Vagina (tissue), 2 donors: ENCODE data around the gene ICOSLG. TPM values are rescaled to one million over a fixed set of nuclear protein-coding genes. Genes with fewer than 3 reads are reported as not detected.
"Not testable (repeated sequence)": the region's sequence is repeated elsewhere in the genome, so short reads cannot be mapped to it uniquely, and the experiment has no call there.

ENCODE experiments used
- DNase-seq, 2 donors: peaks; one replicate each; pipeline ENCODE4 v3.0.0-alpha.2; 2017; ENCODE audit errors: extremely low spot score in 2 of 2
- H3K27ac ChIP-seq: fragments of 200-600 bp; sonication (generic); one replicate; pipeline ENCODE4 v1.5.1; 2019
- H3K27me3 ChIP-seq: fragments of 200-600 bp; sonication (generic); one replicate; pipeline ENCODE4 v1.5.1; 2019
- H3K36me3 ChIP-seq, 2 donors: fragments of 200-600 bp; sonication (generic); one replicate each; pipeline ENCODE4 v1.5.1; 2017 to 2019
- H3K4me1 ChIP-seq: fragments of 200-600 bp; sonication (generic); one replicate; pipeline ENCODE4 v1.5.1; 2019
- H3K4me3 ChIP-seq, 2 donors: fragments of 200-600 bp; sonication (generic); 1 replicate in 1 of 2; 2 replicates in 1 of 2; pipeline ENCODE4 v1.5.1; 2016 to 2019
- H3K9me3 ChIP-seq: fragments of 200-600 bp; sonication (generic); one replicate; pipeline ENCODE4 v1.5.1; 2019
- CTCF ChIP-seq, 3 experiments: fragments of 450-650 bp in 2 of 3; fragments of 200-600 bp in 1 of 3; sonication (generic) in 1 of 3; IDR thresholded peaks; one replicate each; pipeline ENCODE4 v1.5.1; 2017 to 2019; ENCODE audit warnings: antibody characterized with exemption in 3 of 3, mild to moderate bottlenecking in 2 of 3, moderate library complexity in 2 of 3
- POLR2A ChIP-seq, 2 donors: fragments of 450-650 bp; IDR thresholded peaks; one replicate each; pipeline ENCODE4 v1.6.1; 2017; ENCODE audit warnings: antibody characterized with exemption in 2 of 2, mild to moderate bottlenecking in 2 of 2, moderate library complexity in 2 of 2
- POLR2AphosphoS5 ChIP-seq, 2 donors: sonication (generic); formaldehyde crosslinking; IDR thresholded peaks; one replicate each; pipeline ENCODE4 v1.9.0; 2017; ENCODE audit warnings: antibody characterized with exemption in 2 of 2, mild to moderate bottlenecking in 2 of 2, low read depth in 1 of 2; ENCODE audit not compliant: insufficient read depth in 1 of 2
- intact Hi-C: fragments of 100-400 bp; cut with DNase I; formaldehyde crosslinking; loops from one replicate; pipeline ENCODE4 v1.15.1; 2023
- total RNA-seq: library from RNA; depleted of rRNA; stranded (reverse); fragments of >200 nt; gene quantifications from one replicate; pipeline ENCODE4 v1.2.3, GENCODE V29; 2016

The ICOSLG gene, protein sequence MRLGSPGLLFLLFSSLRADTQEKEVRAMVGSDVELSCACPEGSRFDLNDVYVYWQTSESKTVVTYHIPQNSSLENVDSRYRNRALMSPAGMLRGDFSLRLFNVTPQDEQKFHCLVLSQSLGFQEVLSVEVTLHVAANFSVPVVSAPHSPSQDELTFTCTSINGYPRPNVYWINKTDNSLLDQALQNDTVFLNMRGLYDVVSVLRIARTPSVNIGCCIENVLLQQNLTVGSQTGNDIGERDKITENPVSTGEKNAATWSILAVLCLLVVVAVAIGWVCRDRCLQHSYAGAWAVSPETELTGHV
- 6.4 TPM for total RNA-seq

DNA sequence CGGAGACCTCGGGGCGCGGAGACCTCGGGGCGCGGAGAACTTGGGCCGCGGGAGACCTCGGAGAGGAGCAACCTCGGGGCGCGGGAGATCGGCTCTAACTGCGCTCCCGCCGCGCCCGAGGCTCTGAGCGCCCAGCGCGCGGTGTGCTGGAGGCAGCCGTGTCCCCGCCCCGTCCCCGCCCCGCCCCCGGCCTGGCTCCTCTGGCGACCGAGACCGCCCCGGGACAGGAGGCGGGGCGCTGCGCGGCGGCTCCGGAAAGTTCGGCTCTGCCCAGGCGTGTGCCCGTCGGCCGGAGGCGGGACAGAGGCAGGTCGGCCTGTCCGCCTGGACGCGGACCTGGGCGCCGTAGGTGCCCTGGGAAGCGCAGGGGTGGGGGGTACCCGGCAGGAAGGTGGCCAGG lies at the start of gene ICOSLG:
Gene ICOSLG (minus strand): TSS at position 102 of the 400 bp plus-strand sequence. CDS start 126 bp downstream, outside the sequence.
- intact Hi-C loops, H3K27ac ChIP-seq, H3K27me3 ChIP-seq, H3K4me3 ChIP-seq, DNase-seq, H3K9me3 ChIP-seq, H3K36me3 ChIP-seq, H3K4me1 ChIP-seq: not testable (repeated sequence)

DNA sequence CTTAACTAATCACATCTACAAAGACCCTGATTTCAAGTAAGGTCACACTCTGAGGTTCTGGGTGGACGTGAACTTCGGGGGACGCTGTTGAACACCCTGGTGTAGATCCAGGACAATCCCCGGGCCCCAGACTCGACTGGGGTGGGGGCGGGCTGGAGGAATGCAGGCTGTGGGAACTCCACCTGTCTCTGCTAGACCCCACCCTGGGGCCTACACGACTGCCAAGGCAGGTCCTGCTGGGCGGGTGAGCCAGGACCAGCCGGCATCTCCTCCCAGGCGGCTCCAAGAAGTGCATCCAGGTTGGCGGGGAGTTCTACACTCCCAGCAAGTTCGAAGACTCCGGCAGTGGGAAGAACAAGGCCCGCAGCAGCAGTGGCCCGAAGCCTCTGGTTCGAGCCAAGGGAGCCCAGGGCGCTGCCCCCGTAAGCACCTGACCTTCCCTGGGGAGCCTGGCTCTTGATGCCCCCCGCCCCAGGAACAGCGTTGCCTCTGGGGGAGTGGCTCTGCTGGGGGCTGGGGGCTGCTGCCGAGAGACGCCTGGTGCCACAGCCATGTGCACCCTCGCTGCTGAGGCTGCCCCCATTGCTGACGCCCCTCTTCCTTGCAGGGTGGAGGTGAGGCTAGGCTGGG lies 48.8 kb upstream of the ICOSLG start:
- Histone ChIP-seq H3K4me1 (peaks cover 13% of the 10 kb centered on the region), H3K36me3 (no peaks in the 10 kb centered on the region), H3K4me3 (no peak overlapping the region), H3K27me3 (no peaks in the 10 kb centered on the region), H3K27ac (no peak overlapping the region), H3K9me3 (no peaks in the 10 kb centered on the region)
- no peak for DNase-seq
- TF ChIP-seq POLR2AphosphoS5 (IDR thresholded peaks at IDR 0.05; ENCODE audit: insufficient read depth in 1 of 2, low read depth in 1 of 2) (no peak), POLR2A (IDR thresholded peaks at IDR 0.05) (no peak), CTCF (IDR thresholded peaks at IDR 0.05) (no peak)
- intact Hi-C loops: no loop called here

- H3K9me3 ChIP-seq: no peaks in the 10 kb centered on the region
- H3K27me3 ChIP-seq: no peaks in the 10 kb centered on the region
- peaks cover 9% of the 10 kb centered on the region for H3K4me1 ChIP-seq
- intact Hi-C loops: no loop called here
- no peak overlapping the region for H3K27ac ChIP-seq
- TF ChIP-seq POLR2A (IDR thresholded peaks at IDR 0.05): no peak
- no peak for TF ChIP-seq CTCF (IDR thresholded peaks at IDR 0.05)
- no peak for TF ChIP-seq POLR2AphosphoS5 (IDR thresholded peaks at IDR 0.05; ENCODE audit: insufficient read depth in 1 of 2, low read depth in 1 of 2)
- no peaks in the 10 kb centered on the region for H3K36me3 ChIP-seq
- DNase-seq: no peak
- no peak overlapping the region for H3K4me3 ChIP-seq
Measured at GRCh38 chr21:44288251-44289110, 47.7 kb upstream of the ICOSLG start.

DNA sequence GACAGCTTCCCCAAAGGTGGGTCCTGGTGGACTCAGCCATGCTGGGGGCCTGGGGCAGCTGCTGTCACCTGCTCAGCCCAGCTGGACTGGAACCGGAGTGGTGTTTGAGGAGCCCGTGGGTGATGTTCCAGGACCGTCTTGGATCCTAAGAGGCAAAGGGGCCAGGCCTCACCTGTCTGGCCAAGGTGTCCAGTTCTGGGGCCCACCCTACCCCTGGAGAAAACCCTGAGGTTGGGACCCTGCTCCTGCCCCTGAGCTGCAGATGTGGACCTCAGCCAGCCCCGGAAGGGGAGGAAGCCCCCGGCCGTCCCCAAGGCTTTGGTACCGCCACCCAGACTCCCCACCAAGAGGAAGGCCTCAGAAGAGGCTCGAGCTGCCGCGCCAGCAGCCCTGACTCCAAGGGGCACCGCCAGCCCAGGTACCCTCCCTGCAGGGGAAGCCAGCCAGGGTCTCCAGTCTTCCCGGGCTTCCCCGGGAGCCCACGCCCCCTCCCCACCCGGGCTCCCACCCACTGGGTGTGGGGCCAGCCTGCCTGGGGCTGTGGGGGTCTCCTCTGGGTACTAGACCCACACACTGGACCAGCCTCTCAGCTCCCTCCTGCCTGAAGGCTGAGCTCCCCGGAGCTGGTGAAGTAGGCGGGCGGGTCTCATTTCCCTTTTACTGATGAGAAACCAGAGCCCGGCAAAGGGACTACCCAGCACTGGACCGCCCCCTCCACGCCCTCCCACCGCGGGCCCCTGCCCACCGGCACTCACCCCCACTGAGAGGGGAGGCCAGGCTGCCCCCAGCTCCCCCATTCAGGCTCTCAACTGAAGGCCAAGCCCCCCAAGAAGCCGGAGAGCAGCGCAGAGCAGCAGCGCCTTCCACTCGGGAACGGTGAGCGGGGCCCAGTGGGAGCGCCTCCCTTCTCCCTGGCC lies 46.2 kb upstream of the ICOSLG start:
- no peak overlapping the region for H3K4me3 ChIP-seq
- H3K4me1 ChIP-seq: peaks cover 9% of the 10 kb centered on the region
- H3K27ac ChIP-seq: no peak overlapping the region
- DNase-seq: no peak
- no peak for TF ChIP-seq POLR2A (IDR thresholded peaks at IDR 0.05)
- TF ChIP-seq POLR2AphosphoS5 (IDR thresholded peaks at IDR 0.05; ENCODE audit: insufficient read depth in 1 of 2, low read depth in 1 of 2): no peak
- TF ChIP-seq CTCF (IDR thresholded peaks at IDR 0.05): no peak
- no peaks in the 10 kb centered on the region for H3K9me3 ChIP-seq
- intact Hi-C loops: no loop called here
- H3K27me3 ChIP-seq: no peaks in the 10 kb centered on the region
- no peaks in the 10 kb centered on the region for H3K36me3 ChIP-seq
